ENCODE measurements around the gene INTS7. TPM values are rescaled to one million over a fixed set of nuclear protein-coding genes. Genes with fewer than 3 reads are reported as not detected.
"Not testable (repeated sequence)": the region's sequence is repeated elsewhere in the genome, so short reads cannot be mapped to it uniquely, and the experiment has no call there.

The INTS7 gene
- total RNA-seq, 2 experiments from 2014 or later: 27.6 to 29.4 TPM

DNA sequence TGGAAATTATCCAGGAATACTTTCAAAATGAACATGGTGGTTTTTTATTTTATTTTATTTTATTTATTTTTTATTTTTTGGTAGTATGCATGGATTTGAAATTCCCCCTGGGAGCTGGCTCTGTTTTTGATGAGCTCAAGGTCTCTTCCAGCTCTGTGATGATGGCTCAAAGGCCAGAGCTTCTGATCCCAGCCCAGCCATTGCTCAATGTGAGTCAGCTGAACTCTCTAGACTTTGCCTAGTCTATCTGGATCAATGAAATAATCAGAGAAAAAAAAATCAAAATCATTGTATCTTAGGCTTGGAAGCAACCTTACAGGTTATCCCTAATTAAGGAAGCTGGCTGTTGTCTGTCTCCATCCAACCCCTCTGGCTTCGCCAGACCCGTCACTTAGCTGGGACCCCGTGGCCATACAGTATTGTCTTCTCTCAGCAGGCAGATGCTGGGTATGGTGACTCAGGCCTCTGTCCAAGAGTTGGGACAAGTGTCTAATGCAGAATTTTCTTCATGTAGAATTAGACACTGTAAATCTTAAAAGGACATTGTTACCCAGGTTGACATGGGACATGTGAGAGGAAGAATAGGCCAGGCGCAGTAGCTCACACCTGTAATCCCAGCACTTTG, 114.6 kb downstream of the INTS7 start:
- H3K9me3 Mint-ChIP-seq: no peaks in the 10 kb centered on the region
- H3K4me3 Mint-ChIP-seq: no peak overlapping the region
- H3K36me3 Mint-ChIP-seq: no peaks in the 10 kb centered on the region
- H3K27ac Mint-ChIP-seq: no peak overlapping the region
- no peaks in the 10 kb centered on the region for H3K4me1 Mint-ChIP-seq
- peaks cover 9% of the 10 kb centered on the region for H3K27me3 Mint-ChIP-seq
- no peak for DNase-seq

GRCh38 chr1:211920141-211920572, 115.2 kb downstream of the INTS7 start:
- peaks cover 9% of the 10 kb centered on the region for H3K27me3 Mint-ChIP-seq
- DNase-seq: no peak
- no peaks in the 10 kb centered on the region for H3K36me3 Mint-ChIP-seq
- H3K27ac Mint-ChIP-seq: no peak overlapping the region
- H3K9me3 Mint-ChIP-seq: no peaks in the 10 kb centered on the region
- no peaks in the 10 kb centered on the region for H3K4me1 Mint-ChIP-seq
- H3K4me3 Mint-ChIP-seq: no peak overlapping the region

- no peak overlapping the region for H3K27ac Mint-ChIP-seq
- H3K4me1 Mint-ChIP-seq: no peaks in the 10 kb centered on the region
- DNase-seq: no peak
- H3K4me3 Mint-ChIP-seq: no peak overlapping the region
- H3K27me3 Mint-ChIP-seq: peaks cover 6% of the 10 kb centered on the region
- no peaks in the 10 kb centered on the region for H3K9me3 Mint-ChIP-seq
- H3K36me3 Mint-ChIP-seq: no peaks in the 10 kb centered on the region
Observed at GRCh38 chr1:211918843-211919414, 116.4 kb downstream of the INTS7 start.

DNA sequence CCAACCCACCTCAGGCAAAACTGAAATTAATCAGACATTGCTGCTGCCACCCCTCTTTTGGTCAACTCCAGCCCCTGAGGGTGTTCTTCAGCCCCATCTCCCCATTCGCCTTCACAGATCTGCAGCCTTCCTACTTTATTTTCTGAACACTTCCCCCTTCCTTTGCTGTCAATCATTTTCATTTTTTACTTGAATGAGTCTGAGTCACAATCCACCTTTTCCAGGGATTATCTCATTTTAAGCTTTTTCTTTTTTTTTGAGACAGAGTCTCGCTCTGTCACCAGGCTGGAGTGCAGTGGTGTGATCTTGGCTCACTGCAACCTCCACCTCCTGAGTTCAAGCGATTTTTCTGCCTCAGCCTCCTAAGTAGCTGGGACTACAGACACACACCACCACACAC, 118.9 kb downstream of the INTS7 start:
- not testable (repeated sequence) for H3K27me3 Mint-ChIP-seq, DNase-seq, H3K4me3 Mint-ChIP-seq, H3K27ac Mint-ChIP-seq, H3K4me1 Mint-ChIP-seq, H3K9me3 Mint-ChIP-seq, H3K36me3 Mint-ChIP-seq

DNA sequence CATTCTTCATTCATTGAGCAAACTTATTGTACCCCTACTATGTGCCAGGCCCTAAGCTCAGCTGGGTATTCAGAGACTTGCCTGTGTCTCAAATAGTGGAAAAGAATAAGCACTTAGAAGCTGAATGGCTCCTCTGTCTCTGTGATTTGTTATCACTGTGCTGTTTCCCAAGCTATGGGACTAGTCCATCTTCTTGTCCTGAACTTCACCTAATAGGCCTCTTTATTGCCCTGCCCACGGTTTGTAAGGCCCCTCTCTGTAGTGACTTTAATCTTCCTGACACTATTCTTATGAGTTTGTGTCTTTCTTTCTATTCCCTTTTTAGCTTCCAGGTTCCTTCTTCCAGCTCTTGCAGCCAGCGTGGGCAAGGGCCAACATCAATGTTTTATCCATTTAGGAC, 119.4 kb downstream of the INTS7 start:
- no peaks in the 10 kb centered on the region for H3K9me3 Mint-ChIP-seq
- H3K4me1 Mint-ChIP-seq: no peaks in the 10 kb centered on the region
- no peak overlapping the region for H3K4me3 Mint-ChIP-seq
- no peak overlapping the region for H3K27ac Mint-ChIP-seq
- H3K36me3 Mint-ChIP-seq: no peaks in the 10 kb centered on the region
- DNase-seq: no peak
- peaks cover 4% of the 10 kb centered on the region for H3K27me3 Mint-ChIP-seq

DNA sequence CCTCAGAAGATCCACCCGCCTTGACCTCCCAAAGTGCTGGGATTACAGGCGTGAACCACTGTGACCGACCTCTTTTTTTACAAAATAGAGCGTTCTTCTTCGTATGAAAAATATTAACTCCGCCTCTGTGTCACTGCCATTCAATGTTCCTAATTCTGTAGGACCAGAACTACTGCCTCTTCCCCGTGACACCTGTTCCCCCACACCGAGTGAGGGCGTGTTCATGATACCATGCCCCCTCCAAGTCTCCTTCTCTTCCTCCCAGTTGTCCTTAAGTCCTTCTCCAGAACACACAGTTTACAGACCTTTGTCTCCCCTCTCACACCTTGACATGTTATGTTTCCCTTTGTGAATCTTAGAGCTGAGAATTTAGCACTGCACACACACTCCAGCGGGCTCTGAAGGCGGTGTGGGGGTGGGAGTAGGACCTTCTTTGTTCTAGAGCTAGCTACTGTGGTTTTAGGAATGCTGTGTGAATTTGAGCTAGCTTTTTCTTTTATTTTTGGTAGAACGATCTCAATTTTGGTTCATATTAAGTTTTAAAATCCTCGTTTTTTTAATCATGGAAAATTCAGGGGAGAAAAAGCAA, 122.4 kb downstream of the INTS7 start:
- peaks cover 8% of the 10 kb centered on the region for H3K27me3 Mint-ChIP-seq
- no peak for DNase-seq
- H3K27ac Mint-ChIP-seq: no peak overlapping the region
- H3K9me3 Mint-ChIP-seq: no peaks in the 10 kb centered on the region
- H3K4me3 Mint-ChIP-seq: no peak overlapping the region
- H3K4me1 Mint-ChIP-seq: no peaks in the 10 kb centered on the region
- no peaks in the 10 kb centered on the region for H3K36me3 Mint-ChIP-seq

- Mint-ChIP-seq H3K36me3 (no peaks in the 10 kb centered on the region), H3K4me1 (no peaks in the 10 kb centered on the region), H3K9me3 (no peaks in the 10 kb centered on the region), H3K27me3 (peaks cover 8% of the 10 kb centered on the region), H3K27ac (no peak overlapping the region), H3K4me3 (no peak overlapping the region)
- no peak for DNase-seq
Observed at GRCh38 chr1:211912038-211912437, 123.3 kb downstream of the INTS7 start.

GRCh38 chr1:211910913-211911485, 124.4 kb downstream of the INTS7 start:
- no peaks in the 10 kb centered on the region for H3K4me1 Mint-ChIP-seq
- H3K36me3 Mint-ChIP-seq: no peaks in the 10 kb centered on the region
- H3K4me3 Mint-ChIP-seq: no peak overlapping the region
- DNase-seq: no peak
- H3K27me3 Mint-ChIP-seq: peaks cover 7% of the 10 kb centered on the region
- H3K27ac Mint-ChIP-seq: no peak overlapping the region
- H3K9me3 Mint-ChIP-seq: no peaks in the 10 kb centered on the region

GRCh38 chr1:211910113-211910884, 125.1 kb downstream of the INTS7 start:
- Mint-ChIP-seq H3K36me3 (no peaks in the 10 kb centered on the region), H3K4me3 (no peak overlapping the region)

GRCh38 chr1:211909395-211909794, 126.0 kb downstream of the INTS7 start:
- peaks cover 4% of the 10 kb centered on the region for H3K27me3 Mint-ChIP-seq
- no peaks in the 10 kb centered on the region for H3K9me3 Mint-ChIP-seq
- no peak overlapping the region for H3K4me3 Mint-ChIP-seq
- H3K27ac Mint-ChIP-seq: no peak overlapping the region
- no peaks in the 10 kb centered on the region for H3K36me3 Mint-ChIP-seq
- DNase-seq: no peak
- no peaks in the 10 kb centered on the region for H3K4me1 Mint-ChIP-seq

More at GRCh38 chr1:211910113-211910884, 125.1 kb downstream of the INTS7 start:
- H3K9me3 Mint-ChIP-seq: no peaks in the 10 kb centered on the region
- H3K27ac Mint-ChIP-seq: no peak overlapping the region
- peaks cover 4% of the 10 kb centered on the region for H3K27me3 Mint-ChIP-seq
- H3K4me1 Mint-ChIP-seq: no peaks in the 10 kb centered on the region
- no peak for DNase-seq

- no peak for DNase-seq
- Mint-ChIP-seq H3K9me3 (no peaks in the 10 kb centered on the region), H3K4me3 (no peak overlapping the region), H3K27me3 (peaks cover 4% of the 10 kb centered on the region), H3K36me3 (no peaks in the 10 kb centered on the region), H3K27ac (no peak overlapping the region), H3K4me1 (no peaks in the 10 kb centered on the region)
Observed at GRCh38 chr1:211908951-211909350, 126.4 kb downstream of the INTS7 start.

GRCh38 chr1:211908453-211908852, 126.9 kb downstream of the INTS7 start:
- no peaks in the 10 kb centered on the region for H3K9me3 Mint-ChIP-seq
- DNase-seq: no peak
- peaks cover 4% of the 10 kb centered on the region for H3K27me3 Mint-ChIP-seq
- H3K27ac Mint-ChIP-seq: no peak overlapping the region
- H3K4me1 Mint-ChIP-seq: no peaks in the 10 kb centered on the region
- no peaks in the 10 kb centered on the region for H3K36me3 Mint-ChIP-seq
- no peak overlapping the region for H3K4me3 Mint-ChIP-seq

DNA sequence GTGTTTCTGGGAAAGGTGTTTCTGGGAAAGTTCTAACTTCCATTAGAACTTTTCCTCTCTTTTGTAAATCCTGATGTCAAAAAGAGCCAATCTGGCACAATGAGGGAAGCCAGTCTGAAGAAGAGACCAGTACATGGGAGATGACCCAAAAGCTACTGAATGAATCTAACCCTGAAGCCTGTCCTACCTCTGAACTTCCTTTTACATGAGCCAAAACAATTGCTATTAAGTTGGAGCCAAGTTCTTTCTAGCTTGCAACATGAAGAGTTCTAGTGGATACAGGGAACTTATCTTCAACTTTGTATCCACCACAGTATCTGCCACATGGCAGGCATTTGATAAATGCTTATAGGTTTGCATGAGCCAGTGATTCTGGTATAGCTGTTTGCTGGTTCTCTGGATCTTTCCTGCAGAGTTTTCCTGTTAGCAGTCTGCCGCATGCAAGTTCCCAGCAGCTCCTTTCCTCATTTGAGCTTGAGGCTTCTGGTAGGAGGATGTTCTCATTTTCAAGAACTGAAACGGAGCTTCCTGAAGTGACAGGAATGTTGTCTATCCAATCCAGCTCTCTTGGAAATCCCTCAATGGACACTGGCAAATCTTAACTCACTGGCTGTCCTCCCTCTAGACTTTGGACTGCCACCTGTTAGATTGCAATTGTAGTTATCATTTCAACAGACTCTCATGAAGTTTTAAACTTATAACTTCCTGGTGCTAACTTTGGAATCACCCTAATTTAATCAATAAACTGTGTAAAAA, 131.7 kb downstream of the INTS7 start:
- no peak overlapping the region for H3K27ac Mint-ChIP-seq
- no peaks in the 10 kb centered on the region for H3K4me1 Mint-ChIP-seq
- no peak overlapping the region for H3K4me3 Mint-ChIP-seq
- no peaks in the 10 kb centered on the region for H3K27me3 Mint-ChIP-seq
- no peaks in the 10 kb centered on the region for H3K9me3 Mint-ChIP-seq
- H3K36me3 Mint-ChIP-seq: no peaks in the 10 kb centered on the region
- no peak for DNase-seq

- H3K9me3 Mint-ChIP-seq: no peaks in the 10 kb centered on the region
- no peaks in the 10 kb centered on the region for H3K36me3 Mint-ChIP-seq
- DNase-seq: no peak
- no peak overlapping the region for H3K27ac Mint-ChIP-seq
- no peaks in the 10 kb centered on the region for H3K4me1 Mint-ChIP-seq
- no peaks in the 10 kb centered on the region for H3K27me3 Mint-ChIP-seq
- H3K4me3 Mint-ChIP-seq: no peak overlapping the region
Observed at GRCh38 chr1:211902624-211903291, 132.6 kb downstream of the INTS7 start.
